BLaER1 (cell line): Measurements from ENCODE around the gene KIAA0825.

Source experiments
- H3K27ac ChIP-seq: shearing (Covaris generic); formaldehyde crosslinking; 2 replicates; pipeline ENCODE4 v1.8.1; 2022
- H3K27me3 ChIP-seq: shearing (Covaris generic); formaldehyde crosslinking; 2 replicates; pipeline ENCODE4 v1.8.1; 2022
- H3K36me3 ChIP-seq: shearing (Covaris generic); formaldehyde crosslinking; 2 replicates; pipeline ENCODE4 v1.8.1; 2022
- H3K4me1 ChIP-seq: shearing (Covaris generic); formaldehyde crosslinking; 2 replicates; pipeline ENCODE4 v1.8.1; 2022
- H3K4me2 ChIP-seq: shearing (Covaris generic); formaldehyde crosslinking; 2 replicates; pipeline ENCODE4 v1.8.1; 2022
- H3K4me3 ChIP-seq: shearing (Covaris generic); formaldehyde crosslinking; 2 replicates; pipeline ENCODE4 v1.8.1; 2022
- H3K9ac ChIP-seq: shearing (Covaris generic); formaldehyde crosslinking; 2 replicates; pipeline ENCODE4 v1.8.1; 2022
- H3K9me3 ChIP-seq: shearing (Covaris generic); formaldehyde crosslinking; 2 replicates; pipeline ENCODE4 v1.8.1; 2022
- H4K20me1 ChIP-seq: shearing (Covaris generic); formaldehyde crosslinking; 2 replicates; pipeline ENCODE4 v1.8.1; 2022
- Cebpa-rat ChIP-seq: shearing (Covaris generic); IDR thresholded peaks from 2 replicates; pipeline ENCODE4 v1.8.1; 2022

KIAA0825 gene

GRCh38 chr5:94209774-94210355 lies 408.5 kb downstream of the KIAA0825 start:
- H4K20me1 ChIP-seq, result no peaks in the 10 kb centered on the region
- H3K4me2 ChIP-seq, result no peak overlapping the region
- no peaks in the 10 kb centered on the region for H3K4me1 ChIP-seq

DNA sequence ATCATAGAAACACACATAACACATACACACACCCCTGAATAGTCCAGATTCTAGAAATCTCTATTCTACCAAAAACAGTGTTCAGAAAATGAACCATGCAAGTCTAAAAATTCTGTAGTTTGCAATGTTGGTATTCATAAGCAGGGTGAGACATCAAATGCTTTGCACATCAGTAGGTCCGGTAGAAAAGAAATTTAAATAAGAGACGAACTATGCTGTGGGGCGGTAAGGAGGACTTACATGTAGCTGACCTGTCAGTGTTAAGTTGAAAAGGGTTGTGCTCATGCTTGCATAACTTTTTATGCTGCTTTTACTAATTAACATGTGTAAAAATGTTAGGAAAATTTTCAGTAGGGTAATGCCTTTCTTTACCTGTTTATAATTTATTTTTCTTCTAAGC lies 409.1 kb downstream of the KIAA0825 start:
- no peak overlapping the region for H3K4me2 ChIP-seq
- no peaks in the 10 kb centered on the region for H3K27me3 ChIP-seq
- H3K36me3 ChIP-seq, result no peaks in the 10 kb centered on the region
- H4K20me1 ChIP-seq, result no peaks in the 10 kb centered on the region
- no peak overlapping the region for H3K27ac ChIP-seq
- no peak for TF ChIP-seq Cebpa-rat
- no peaks in the 10 kb centered on the region for H3K9me3 ChIP-seq
- no peak overlapping the region for H3K9ac ChIP-seq
- H3K4me3 ChIP-seq, result no peak overlapping the region
- no peaks in the 10 kb centered on the region for H3K4me1 ChIP-seq

More at GRCh38 chr5:94209774-94210355, 408.5 kb downstream of the KIAA0825 start:
- no peaks in the 10 kb centered on the region for H3K9me3 ChIP-seq
- no peaks in the 10 kb centered on the region for H3K36me3 ChIP-seq
- no peak overlapping the region for H3K4me3 ChIP-seq
- H3K27me3 ChIP-seq, result no peaks in the 10 kb centered on the region
- no peak overlapping the region for H3K27ac ChIP-seq
- TF ChIP-seq Cebpa-rat, result no peak
- no peak overlapping the region for H3K9ac ChIP-seq

DNA sequence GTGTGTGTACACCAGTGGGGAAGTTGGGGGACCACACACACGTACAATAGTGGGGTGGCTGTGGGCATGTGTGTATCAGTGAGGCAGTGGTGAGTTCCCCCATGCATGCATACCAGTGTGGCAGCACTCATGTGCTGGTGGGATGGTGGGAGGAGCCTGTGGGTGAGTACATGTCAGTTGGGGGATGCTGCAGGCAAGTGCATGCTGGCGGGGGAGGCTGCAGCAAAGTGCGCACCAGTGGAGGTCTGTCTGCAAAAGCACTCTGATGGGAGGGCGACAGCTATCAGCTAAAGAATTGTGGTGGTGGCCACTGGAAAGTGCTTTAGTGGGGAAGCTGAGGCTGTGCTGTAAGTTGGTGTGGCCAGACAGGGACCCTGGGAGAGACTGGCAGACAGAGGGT lies 418.8 kb downstream of the KIAA0825 start:
- Histone ChIP-seq H3K9ac (no peak overlapping the region), H3K4me1 (no peaks in the 10 kb centered on the region), H3K4me3 (no peak overlapping the region), H4K20me1 (no peaks in the 10 kb centered on the region), H3K9me3 (no peaks in the 10 kb centered on the region), H3K27ac (no peak overlapping the region), H3K36me3 (no peaks in the 10 kb centered on the region), H3K27me3 (no peaks in the 10 kb centered on the region), H3K4me2 (no peak overlapping the region)
- TF ChIP-seq Cebpa-rat, result no peak

DNA sequence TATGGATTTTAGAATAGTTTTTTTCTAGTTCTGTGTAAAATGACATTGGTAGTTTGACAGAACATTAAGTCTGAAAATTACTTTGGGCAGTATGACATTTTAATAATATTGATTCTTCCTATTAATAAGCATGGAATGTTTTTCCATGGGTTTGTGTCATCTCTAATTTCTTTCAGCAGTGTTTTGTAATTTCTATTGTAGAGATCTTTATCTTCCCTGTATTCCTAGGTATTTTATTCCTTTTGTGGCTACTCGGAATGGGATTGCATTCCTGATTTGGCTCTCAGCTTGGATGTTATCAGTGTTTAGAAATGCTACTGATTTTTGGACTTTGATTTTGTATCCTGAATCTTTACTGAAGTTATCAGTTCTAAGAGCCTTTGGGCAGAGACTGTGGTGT lies 420.4 kb downstream of the KIAA0825 start:
- H3K9ac ChIP-seq, result no peak overlapping the region
- H3K27me3 ChIP-seq, result no peaks in the 10 kb centered on the region
- no peak overlapping the region for H3K4me3 ChIP-seq
- no peaks in the 10 kb centered on the region for H3K36me3 ChIP-seq
- no peak for TF ChIP-seq Cebpa-rat
- H4K20me1 ChIP-seq, result no peaks in the 10 kb centered on the region
- no peak overlapping the region for H3K4me2 ChIP-seq
- no peak overlapping the region for H3K27ac ChIP-seq
- H3K4me1 ChIP-seq, result no peaks in the 10 kb centered on the region
- no peaks in the 10 kb centered on the region for H3K9me3 ChIP-seq

- Histone ChIP-seq H3K4me1 (no peaks in the 10 kb centered on the region), H3K9ac (no peak overlapping the region), H4K20me1 (no peaks in the 10 kb centered on the region), H3K36me3 (no peaks in the 10 kb centered on the region), H3K4me2 (no peak overlapping the region), H3K27me3 (no peaks in the 10 kb centered on the region), H3K27ac (no peak overlapping the region), H3K9me3 (no peaks in the 10 kb centered on the region), H3K4me3 (no peak overlapping the region)
- TF ChIP-seq Cebpa-rat, result no peak
Measured at GRCh38 chr5:94196953-94197352, 421.5 kb downstream of the KIAA0825 start.

GRCh38 chr5:94192658-94193391 lies 425.6 kb downstream of the KIAA0825 start:
- no peaks in the 10 kb centered on the region for H3K27me3 ChIP-seq
- H4K20me1 ChIP-seq, result no peaks in the 10 kb centered on the region
- H3K27ac ChIP-seq, result no peak overlapping the region
- H3K4me1 ChIP-seq, result no peaks in the 10 kb centered on the region
- TF ChIP-seq Cebpa-rat, result no peak
- H3K9me3 ChIP-seq, result no peaks in the 10 kb centered on the region
- H3K9ac ChIP-seq, result no peak overlapping the region
- H3K4me2 ChIP-seq, result no peak overlapping the region
- no peaks in the 10 kb centered on the region for H3K36me3 ChIP-seq
- no peak overlapping the region for H3K4me3 ChIP-seq

GRCh38 chr5:94191604-94192003 lies 426.8 kb downstream of the KIAA0825 start:
- H3K4me1 ChIP-seq, result no peaks in the 10 kb centered on the region
- no peak for TF ChIP-seq Cebpa-rat

GRCh38 chr5:94188725-94189124 lies 429.7 kb downstream of the KIAA0825 start:
- H3K36me3 ChIP-seq, result no peaks in the 10 kb centered on the region
- no peak for TF ChIP-seq Cebpa-rat
- no peak overlapping the region for H3K4me2 ChIP-seq
- no peak overlapping the region for H3K27ac ChIP-seq
- H3K9ac ChIP-seq, result no peak overlapping the region
- no peaks in the 10 kb centered on the region for H3K4me1 ChIP-seq
- no peaks in the 10 kb centered on the region for H3K27me3 ChIP-seq
- no peaks in the 10 kb centered on the region for H3K9me3 ChIP-seq
- H3K4me3 ChIP-seq, result no peak overlapping the region
- no peaks in the 10 kb centered on the region for H4K20me1 ChIP-seq

More at GRCh38 chr5:94191604-94192003, 426.8 kb downstream of the KIAA0825 start:
- Histone ChIP-seq H3K4me3 (no peak overlapping the region), H3K27ac (no peak overlapping the region), H3K9me3 (no peaks in the 10 kb centered on the region), H4K20me1 (no peaks in the 10 kb centered on the region), H3K27me3 (no peaks in the 10 kb centered on the region), H3K4me2 (no peak overlapping the region), H3K9ac (no peak overlapping the region), H3K36me3 (no peaks in the 10 kb centered on the region)

- Histone ChIP-seq H4K20me1 (no peaks in the 10 kb centered on the region), H3K4me3 (no peak overlapping the region), H3K4me1 (no peaks in the 10 kb centered on the region), H3K9ac (no peak overlapping the region), H3K4me2 (no peak overlapping the region), H3K9me3 (no peaks in the 10 kb centered on the region), H3K27me3 (no peaks in the 10 kb centered on the region), H3K27ac (no peak overlapping the region), H3K36me3 (no peaks in the 10 kb centered on the region)
- TF ChIP-seq Cebpa-rat, result no peak
Measured at GRCh38 chr5:94184870-94185269, 433.5 kb downstream of the KIAA0825 start.

GRCh38 chr5:94181895-94182294 lies 436.5 kb downstream of the KIAA0825 start:
- Histone ChIP-seq H3K4me3 (no peak overlapping the region), H3K36me3 (no peaks in the 10 kb centered on the region), H3K9ac (no peak overlapping the region), H4K20me1 (no peaks in the 10 kb centered on the region), H3K4me1 (no peaks in the 10 kb centered on the region), H3K27me3 (no peaks in the 10 kb centered on the region), H3K4me2 (no peak overlapping the region), H3K9me3 (no peaks in the 10 kb centered on the region), H3K27ac (no peak overlapping the region)
- TF ChIP-seq Cebpa-rat, result no peak
